GM11168 (cell line): ENCODE results near the gene ARSH.
"Not testable (repeated sequence)": the region's sequence is repeated elsewhere in the genome, so short reads cannot be mapped to it uniquely, and the experiment has no call there.

Source experiments
- in situ Hi-C: fragments of 300-500 bp; cut with MboI; formaldehyde crosslinking; loops from one replicate; pipeline ENCODE4 v1.12.0; 2022; ENCODE audit warnings: low sequenced_read_pairs; ENCODE audit not compliant: unreplicated experiment

Gene ARSH

GRCh38 chrX:3026074-3026815 is 19.9 kb downstream of the ARSH start:
- in situ Hi-C loops: no loop called here

- in situ Hi-C loops: no loop called here
Measured at GRCh38 chrX:3029129-3029528, 22.8 kb downstream of the ARSH start.

GRCh38 chrX:3037218-3037617 is 30.9 kb downstream of the ARSH start:
- in situ Hi-C loops: no loop called here

GRCh38 chrX:3044196-3044595 is 37.9 kb downstream of the ARSH start:
- in situ Hi-C loops: no loop called here

GRCh38 chrX:3044671-3045070 is 38.3 kb downstream of the ARSH start:
- in situ Hi-C loops: no loop called here

- in situ Hi-C loops: no loop called here
Measured at GRCh38 chrX:3046253-3047240, 40.2 kb downstream of the ARSH start.

GRCh38 chrX:3050523-3051175 is 44.3 kb downstream of the ARSH start:
- in situ Hi-C loops: not testable (repeated sequence)

GRCh38 chrX:3052860-3053259 is 46.5 kb downstream of the ARSH start:
- in situ Hi-C loops: no loop called here

GRCh38 chrX:3066555-3066954 is 60.2 kb downstream of the ARSH start:
- in situ Hi-C loops: no loop called here

- in situ Hi-C loops: no loop called here
Measured at GRCh38 chrX:3075959-3076358, 69.6 kb downstream of the ARSH start.

GRCh38 chrX:3076416-3076991 is 70.2 kb downstream of the ARSH start:
- in situ Hi-C loops: no loop called here
